Activated CD4-positive, alpha-beta T cell treated with anti-CD3 and anti-CD28 coated beads for 1 hour (primary cell): Measurements from ENCODE around the gene DUSP3.

Source experiments
- DNase-seq: peaks from one replicate; pipeline ENCODE4 v3.0.0-alpha.2; 2020

The DUSP3 gene

DNA sequence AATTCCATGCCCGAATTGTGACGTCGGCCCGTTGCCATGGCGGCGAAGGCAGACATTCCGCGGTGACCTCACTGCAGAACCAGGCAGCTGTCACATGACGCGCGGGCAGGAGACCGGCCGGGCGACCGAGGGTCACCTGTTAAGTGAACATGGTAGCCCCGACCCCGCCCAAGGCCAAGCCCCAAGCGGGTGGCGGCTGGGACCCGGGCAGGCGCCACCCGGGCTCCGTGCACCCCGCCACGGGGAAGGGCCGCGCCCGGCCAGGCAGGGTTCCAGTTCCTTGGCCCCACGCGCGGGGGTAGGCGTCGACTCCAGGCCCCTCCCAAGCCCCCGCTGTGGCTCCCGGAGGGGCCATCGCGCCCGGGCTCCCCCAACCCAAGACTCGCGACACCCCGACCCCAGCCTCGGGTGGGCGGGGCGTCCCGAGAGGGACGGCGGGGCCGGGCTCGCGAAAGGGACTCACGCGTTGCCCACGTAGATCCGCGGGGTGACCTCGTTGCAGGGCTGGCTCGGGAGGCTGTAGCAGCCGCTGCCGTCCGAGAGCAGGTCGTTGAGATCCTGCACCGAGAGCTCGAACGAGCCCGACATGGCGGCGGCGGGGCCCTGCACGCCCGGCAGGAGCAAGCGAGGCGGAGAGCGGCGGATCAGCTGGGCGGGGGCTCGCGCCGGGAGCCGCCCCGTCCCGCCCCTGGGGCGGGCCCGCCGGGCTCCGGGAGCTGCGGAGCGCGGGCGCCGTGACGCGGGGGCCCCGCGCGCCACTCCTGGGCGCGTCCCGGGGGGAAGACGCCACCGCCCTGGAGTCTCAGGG is at the start of gene DUSP3:
DUSP3 (minus strand) TSS at position 641 of the 808 bp plus-strand sequence; CDS start at position 588, 53 bp downstream.
- peak; percentile 57 for DNase-seq

- DNase-seq, result no peak
Observed at GRCh38 chr17:43827596-43827995, 48.8 kb upstream of the DUSP3 start.

DNA sequence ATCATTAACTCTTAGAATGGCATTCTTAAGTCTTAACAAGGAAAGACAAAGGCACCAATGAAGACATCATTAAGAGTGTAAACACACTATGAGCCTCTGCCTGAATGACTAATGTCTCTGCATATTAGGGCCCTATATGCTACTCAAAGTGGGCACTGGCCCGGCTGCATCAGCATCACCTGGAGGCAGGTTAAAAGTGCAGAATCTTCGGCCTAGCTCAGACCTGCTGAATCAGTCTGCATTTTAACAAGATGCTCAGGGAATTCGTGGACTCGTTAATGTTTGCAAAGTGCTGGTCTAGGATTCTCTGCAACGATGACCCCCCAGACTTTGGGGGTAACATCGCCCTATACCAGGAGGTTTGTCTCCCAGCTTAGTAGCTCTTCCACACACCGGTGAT is 47.4 kb upstream of the DUSP3 start:
- DNase-seq, result no peak

DNA sequence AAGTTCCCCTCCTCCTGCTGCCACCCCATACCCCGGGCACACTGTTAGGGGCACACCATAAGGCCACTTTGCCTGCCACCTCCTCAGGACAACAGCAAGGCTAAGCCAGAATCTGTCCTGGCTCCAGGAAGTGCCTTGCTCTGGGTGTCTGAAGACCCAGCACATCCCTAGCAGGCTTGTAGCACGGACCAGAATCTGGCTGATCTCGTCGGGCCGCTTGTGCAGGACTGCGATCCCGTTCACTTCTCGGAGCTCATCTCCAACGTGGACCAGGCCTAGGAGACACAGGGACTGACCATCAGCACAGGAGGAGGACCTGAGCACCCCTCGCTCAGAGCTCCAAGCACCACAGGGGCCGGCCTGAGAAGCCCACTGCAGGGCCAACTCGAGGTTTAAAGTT is 46.8 kb upstream of the DUSP3 start:
- DNase-seq, result no peak

DNA sequence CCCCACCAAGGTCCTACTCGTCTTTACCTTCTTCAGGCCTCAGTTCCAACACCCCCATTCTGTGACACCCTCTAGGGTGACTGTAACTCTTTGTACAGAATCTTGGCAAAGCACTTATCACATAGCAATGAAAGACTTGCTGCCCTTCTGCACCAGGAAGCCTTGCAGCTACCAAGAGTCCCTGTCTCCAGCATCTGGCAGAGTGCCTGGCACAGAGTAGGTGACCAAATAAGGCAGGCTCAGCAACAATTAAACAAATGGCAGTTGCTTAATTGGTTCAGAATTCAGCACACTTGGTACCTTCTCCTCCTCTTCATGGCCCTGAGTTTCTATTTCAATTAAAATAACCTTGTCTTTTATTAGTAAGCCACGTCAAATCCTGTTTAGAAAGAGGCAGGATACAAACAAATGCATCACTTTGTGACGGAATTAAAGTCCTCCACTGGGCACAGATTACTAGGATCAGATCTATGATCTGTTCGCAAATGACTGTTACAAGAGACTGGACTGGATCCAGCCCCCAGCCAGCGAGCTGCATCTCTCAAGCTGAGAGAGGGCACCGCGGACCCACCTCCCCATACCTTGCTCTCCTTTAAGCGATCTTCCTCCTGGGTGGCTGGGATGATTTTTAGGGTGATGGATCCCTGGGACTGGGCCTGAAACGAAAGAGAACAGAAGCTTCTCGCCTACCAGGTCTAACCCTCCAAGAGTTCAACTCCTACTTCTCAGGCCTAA is 44.7 kb upstream of the DUSP3 start:
- DNase-seq, result no peak

GRCh38 chr17:43822570-43823190 is 43.9 kb upstream of the DUSP3 start:
- DNase-seq, result no peak

GRCh38 chr17:43820759-43821158 is 42.0 kb upstream of the DUSP3 start:
- DNase-seq, result no peak

GRCh38 chr17:43818966-43819365 is 40.2 kb upstream of the DUSP3 start:
- DNase-seq, result no peak

GRCh38 chr17:43817826-43818225 is 39.0 kb upstream of the DUSP3 start:
- no peak for DNase-seq

- no peak for DNase-seq
Observed at GRCh38 chr17:43816336-43817320, 37.9 kb upstream of the DUSP3 start.

GRCh38 chr17:43814714-43815113 is 35.9 kb upstream of the DUSP3 start:
- DNase-seq, result no peak

DNA sequence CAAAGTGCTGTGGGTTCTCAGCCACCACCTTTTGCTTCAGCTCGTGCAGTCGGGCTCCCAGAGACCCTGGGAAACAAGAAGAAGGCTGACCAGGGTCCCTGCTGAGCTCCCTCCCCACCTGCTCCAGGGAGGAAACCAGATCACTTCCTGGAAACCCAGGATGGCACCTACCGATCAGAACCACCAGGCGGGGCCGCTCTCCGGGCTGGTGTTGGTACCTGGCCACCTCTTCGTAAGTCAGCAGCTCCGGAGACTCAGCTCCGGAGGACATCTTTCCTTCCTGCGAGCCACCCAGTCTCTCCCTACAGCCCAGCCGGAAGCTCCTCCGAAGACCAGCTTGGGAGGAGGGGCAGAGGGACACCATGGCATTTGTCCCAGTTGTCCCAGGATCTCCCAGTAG is 35.2 kb upstream of the DUSP3 start:
- DNase-seq, result no peak

- no peak for DNase-seq
Observed at GRCh38 chr17:43813386-43813785, 34.6 kb upstream of the DUSP3 start.

GRCh38 chr17:43812396-43813265 is 33.9 kb upstream of the DUSP3 start:
- no peak for DNase-seq

DNA sequence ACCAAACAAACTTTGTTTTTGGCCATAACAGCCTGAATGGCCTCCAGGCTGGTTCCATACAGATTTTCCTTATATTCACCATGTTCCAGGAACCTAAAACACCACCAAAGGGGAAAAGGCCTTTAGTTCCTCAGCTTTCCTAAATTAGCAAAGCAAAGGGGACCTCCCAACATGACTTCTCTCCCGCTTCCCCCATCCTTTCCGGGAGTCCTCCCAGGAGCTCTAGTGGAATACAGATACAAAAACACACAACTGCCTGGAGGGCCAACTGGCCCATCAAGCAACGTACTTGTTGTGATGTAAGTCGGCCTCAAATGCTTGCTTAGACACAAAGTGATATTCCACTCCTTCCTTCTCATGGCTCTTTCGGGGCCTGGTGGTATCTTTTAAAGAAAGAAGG is 32.0 kb upstream of the DUSP3 start:
- DNase-seq, result no peak

- DNase-seq, result no peak
Observed at GRCh38 chr17:43810226-43810715, 31.5 kb upstream of the DUSP3 start.

DNA sequence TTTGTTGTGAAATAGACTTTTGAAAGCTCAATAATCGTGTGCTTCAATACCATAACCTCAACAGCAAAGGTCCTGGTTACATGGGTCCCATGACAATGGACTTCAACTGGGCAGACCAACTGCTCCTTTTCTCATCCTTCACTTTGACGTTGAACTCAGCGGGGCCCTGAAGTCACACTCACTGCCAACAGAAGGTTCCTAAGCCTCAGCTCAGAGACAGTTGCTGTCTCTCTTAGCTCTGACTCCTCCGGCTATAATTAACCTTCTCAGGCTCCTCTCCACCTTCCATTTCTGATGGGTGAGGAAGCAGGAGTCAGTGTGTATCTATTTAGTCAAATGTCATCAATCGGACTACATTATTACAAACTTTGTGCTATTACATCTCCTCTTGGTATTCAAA is 30.3 kb upstream of the DUSP3 start:
- no peak for DNase-seq

DNA sequence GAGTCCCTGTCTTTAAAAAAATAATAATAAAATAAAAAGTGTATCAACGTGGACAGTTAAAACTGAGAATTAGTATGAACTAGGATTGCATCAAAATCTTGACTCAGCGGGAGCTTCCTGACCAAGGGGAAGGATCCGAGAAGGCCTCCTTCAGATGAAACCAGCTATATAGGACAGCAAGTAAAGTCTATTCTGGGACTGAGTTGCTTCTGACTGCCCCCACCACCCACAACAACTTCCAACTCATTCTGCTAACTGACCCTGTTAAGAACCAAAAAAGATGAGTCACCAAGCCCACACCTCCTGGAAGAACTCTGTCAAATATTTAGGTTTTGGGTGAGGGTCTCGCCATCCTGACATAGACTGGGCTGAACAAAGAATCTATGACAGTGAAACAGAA is 29.3 kb upstream of the DUSP3 start:
- no peak for DNase-seq

DNA sequence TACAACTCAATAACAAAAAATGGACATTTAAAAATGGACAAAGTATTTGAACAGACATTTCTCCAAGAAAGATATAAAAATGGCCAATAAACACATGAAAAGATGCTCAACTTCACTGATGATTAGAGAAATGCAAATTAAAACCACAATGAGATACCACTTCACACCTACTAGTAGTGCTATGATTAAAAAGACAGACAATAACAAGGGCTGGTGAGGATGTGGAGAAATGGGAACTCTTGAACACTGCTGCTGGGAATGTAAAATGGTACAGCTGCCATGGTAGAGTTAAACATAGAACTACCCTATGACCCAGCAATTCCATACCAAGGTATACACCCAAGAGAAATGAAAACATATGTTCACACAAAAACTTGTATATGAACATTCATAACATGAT is 26.3 kb upstream of the DUSP3 start:
- no peak for DNase-seq

DNA sequence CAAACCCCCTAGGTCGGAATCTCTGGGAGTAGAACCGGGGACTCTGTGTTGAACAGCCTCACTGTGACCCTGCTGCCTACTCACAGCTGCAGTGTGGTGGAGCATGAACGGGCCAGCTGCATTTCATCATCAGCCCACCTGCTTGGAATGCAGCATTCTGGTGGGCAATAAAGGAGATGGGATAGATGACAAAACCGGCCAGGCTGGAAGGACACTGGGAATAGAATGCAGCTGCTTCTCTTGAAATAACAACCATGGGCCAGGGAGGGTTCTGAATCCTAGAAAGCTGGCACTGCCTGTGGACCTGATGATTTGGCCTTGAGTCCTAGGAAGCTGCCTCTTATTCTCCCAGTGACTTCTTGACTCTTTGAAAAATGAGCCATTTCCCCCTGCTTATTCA is 25.0 kb upstream of the DUSP3 start:
- DNase-seq, result no peak

- no peak for DNase-seq
Observed at GRCh38 chr17:43801844-43802243, 23.1 kb upstream of the DUSP3 start.

DNA sequence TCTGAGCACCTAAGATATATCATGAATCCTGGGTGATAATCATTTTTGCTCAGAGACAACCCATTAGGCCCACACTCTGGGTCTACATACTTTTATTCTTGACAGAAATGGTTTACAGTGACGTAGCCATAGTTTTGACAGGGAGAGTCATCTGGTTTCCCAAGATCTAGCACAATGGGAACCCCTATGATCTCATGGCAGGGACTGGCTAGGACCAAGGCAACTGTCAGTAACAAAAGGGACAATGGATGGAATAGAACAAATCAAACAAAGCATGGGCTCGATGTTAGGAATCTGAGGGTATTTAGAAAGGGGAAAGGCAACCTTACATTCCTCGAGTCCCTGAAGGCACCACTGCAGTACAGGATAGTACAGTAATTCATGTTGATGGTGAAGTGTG is 22.0 kb upstream of the DUSP3 start:
- DNase-seq, result no peak
